Naive thymus-derived CD4-positive, alpha-beta T cell (primary cell): ENCODE results near the gene THBS3. TPM values are rescaled to one million over a fixed set of nuclear protein-coding genes. Genes with fewer than 3 reads are reported as not detected.
A peak's percentile ranks its signal among the peaks of the same experiment; 100 is the strongest.

Experiments
- ATAC-seq: fragments of 150-1000 bp; cut with Tn5 transposase; 2 replicates; pipeline ENCODE4 v1.10.0; 2021; ENCODE audit warnings: mild to moderate bottlenecking, moderate library complexity
- CTCF ChIA-PET: fragments of 350-600 bp; sonication (Branson Sonifier 250); formaldehyde crosslinking; loops from one replicate; lab custom pipeline; 2021; ENCODE audit warnings: antibody characterized with exemption; lab: Charles Lee
- POLR2A ChIA-PET: fragments of 350-600 bp; sonication (Branson Sonifier 250); formaldehyde crosslinking; loops from one replicate; lab custom pipeline; 2021; ENCODE audit warnings: antibody characterized with exemption, inconsistent platforms; lab: Charles Lee
- DNase-seq, 9 donors: peaks; one replicate each; pipeline versions ENCODE4 v3.0.0 to v3.0.0-alpha.2; 2020 to 2022; ENCODE audit warnings: mixed read lengths in 1 of 9
- H3K27ac ChIP-seq: one replicate; pipeline ENCODE4 v1.7.0; 2013; ENCODE audit warnings: mild to moderate bottlenecking, low read depth, low read length, moderate library complexity
- H3K27me3 ChIP-seq, 2 donors: one replicate each; pipeline ENCODE4 v1.7.0; 2013; ENCODE audit warnings: low read length in 2 of 2, mild to moderate bottlenecking in 2 of 2, moderate library complexity in 2 of 2; ENCODE audit not compliant: control insufficient read depth in 2 of 2, insufficient read depth in 2 of 2
- H3K36me3 ChIP-seq, 3 experiments: 1 replicate in 2 of 3; 2 replicates in 1 of 3; pipeline ENCODE4 v1.7.0; 2013; ENCODE audit warnings: low read length in 3 of 3, mild to moderate bottlenecking in 3 of 3, moderate library complexity in 1 of 3; ENCODE audit not compliant: insufficient read depth in 3 of 3, control insufficient read depth in 2 of 3
- H3K4me1 ChIP-seq, 2 donors: one replicate each; pipeline ENCODE4 v1.7.0; 2013; ENCODE audit warnings: low read length in 2 of 2, mild to moderate bottlenecking in 2 of 2, moderate library complexity in 1 of 2; ENCODE audit not compliant: control insufficient read depth in 2 of 2, insufficient read depth in 2 of 2
- H3K4me3 ChIP-seq: 2 replicates; pipeline ENCODE4 v1.7.0; 2013; ENCODE audit warnings: mild to moderate bottlenecking, low read length
- H3K9me3 ChIP-seq, 3 experiments: 1 replicate in 2 of 3; 2 replicates in 1 of 3; pipeline ENCODE4 v1.7.0; 2013; ENCODE audit warnings: low read length in 3 of 3; ENCODE audit not compliant: control insufficient read depth in 2 of 3
- H3K27ac Mint-ChIP-seq, 9 donors: one replicate each; pipeline ENCODE4 v1.8.0; 2020 to 2022; ENCODE audit warnings: mixed read lengths in 9 of 9, mild to moderate bottlenecking in 8 of 9, moderate library complexity in 5 of 9, inconsistent platforms in 2 of 9
- H3K27me3 Mint-ChIP-seq, 5 donors: one replicate each; pipeline ENCODE4 v1.8.0; 2021 to 2022; ENCODE audit warnings: mixed read lengths in 5 of 5, mild to moderate bottlenecking in 1 of 5
- H3K36me3 Mint-ChIP-seq, 5 donors: one replicate each; pipeline ENCODE4 v1.8.0; 2020 to 2022; ENCODE audit warnings: mixed read lengths in 5 of 5, mild to moderate bottlenecking in 3 of 5, inconsistent platforms in 1 of 5
- H3K4me1 Mint-ChIP-seq, 7 donors: one replicate each; pipeline ENCODE4 v1.8.0; 2020 to 2022; ENCODE audit warnings: mixed read lengths in 7 of 7, mild to moderate bottlenecking in 3 of 7, inconsistent platforms in 1 of 7
- H3K4me3 Mint-ChIP-seq, 10 donors: one replicate each; pipeline ENCODE4 v1.8.0; 2020 to 2022; ENCODE audit warnings: mild to moderate bottlenecking in 10 of 10, mixed read lengths in 10 of 10, moderate library complexity in 6 of 10, inconsistent platforms in 2 of 10
- H3K9me3 Mint-ChIP-seq, 11 donors: one replicate each; pipeline ENCODE4 v1.8.0; 2020 to 2022; ENCODE audit warnings: mixed read lengths in 11 of 11, mild to moderate bottlenecking in 4 of 11, inconsistent platforms in 1 of 11, moderate library complexity in 1 of 11
- intact Hi-C, 2 donors: fragments of 100-400 bp; cut with micrococcal nuclease; formaldehyde crosslinking; loops; one replicate each; pipeline ENCODE4 v1.15.1; 2023
- polyA plus RNA-seq, 2 donors: library from polyadenylated mRNA; unstranded; fragments of 300-500 nt; fragmentation: Illumina TruSeq; gene quantifications; one replicate each; pipeline ENCODE4 v1.2.3, GENCODE V29; 2021
- total RNA-seq, 6 experiments: library from RNA in 5 of 6; stranded (reverse) in 5 of 6; gene quantifications; 1 replicate in 5 of 6; 2 replicates in 1 of 6; pipeline ENCODE4 v1.2.3 and lab custom pipeline; 2021 to 2026

THBS3 gene
- total and polyA plus RNA-seq, 7 experiments from 2014 or later: 0.87 to 35.9 (median 26.8) TPM

- Histone ChIP-seq H3K36me3 (peaks cover 0 to 35% (median 0%) of the 10 kb centered on the region in 3 experiments), H3K27ac (peak within 1 kb of the TSS; percentile 88), H3K9me3 (no peaks in the 10 kb centered on the region), H3K4me3 (peak within 1 kb of the TSS; percentile 90), H3K4me1 (peaks cover 11 to 17% of the 10 kb centered on the region in 2 donors), H3K27me3 (no peaks in the 10 kb centered on the region)
- Mint-ChIP-seq H3K9me3 (peaks cover 0 to 4% (median 0%) of the 10 kb centered on the region in 11 donors), H3K4me3 (peak within 1 kb of the TSS; percentile 94 to 100 (median 98)), H3K27me3 (peaks cover 0 to 6% (median 0%) of the 10 kb centered on the region in 5 donors), H3K4me1 (peaks cover 30 to 58% (median 45%) of the 10 kb centered on the region in 7 donors), H3K27ac (peak within 1 kb of the TSS; percentile 95 to 99 (median 98)), H3K36me3 (peaks cover 6 to 27% (median 11%) of the 10 kb centered on the region in 5 donors)
- DNase-seq: peak in 6 of 9 donors; percentile 42 to 79 (median 50)
- ChIA-PET POLR2A (interaction anchor here (0.5 to 5.1 kb wide), 13 partner anchors 20 to 1041 kb away, joined by 3 to 30 read pairs (median 4); partner anchors contain the start of genes FLAD1 and SLC50A1), CTCF (interaction anchor here (0.5 to 4.5 kb wide), 25 partner anchors 11 to 525 kb away, joined by 3 to 45 read pairs (median 6); partner anchors contain the start of genes ENTREP3, MTX1, PBXIP1 and SCAMP3)
- ATAC-seq: peak; percentile 20
- intact Hi-C loops: loop anchor here (1.0 to 5.0 kb wide), 12 partner anchors 33 to 881 kb away; partner anchors contain the start of genes DPM3 (in 2 of the 2), UBE2Q1 (in 2 of the 2), CKS1B (in 1 of the 2) and EFNA4 (in 1 of the 2)
Observed at GRCh38 chr1:155173478-155174323, 34.0 kb downstream of the THBS3 start, which contains the start of gene TRIM46. TSS of gene TRIM46 (plus strand) at chr1:155173849. CDS start at chr1:155173967, 118 bp downstream.

GRCh38 chr1:155172732-155173477, 34.8 kb downstream of the THBS3 start, which contains the start of gene KRTCAP2:
TSS of gene KRTCAP2 (minus strand) at chr1:155173304. CDS start at chr1:155173224, 80 bp downstream.
- H3K36me3 Mint-ChIP-seq: peaks cover 6 to 27% (median 11%) of the 10 kb centered on the region in 5 donors
- intact Hi-C loops: loop anchor here (1.0 to 5.0 kb wide), 12 partner anchors 33 to 882 kb away; partner anchors contain the start of genes DPM3 (in 2 of the 2), UBE2Q1 (in 2 of the 2), CKS1B (in 1 of the 2) and EFNA4 (in 1 of the 2)

GRCh38 chr1:155171836-155172731, 35.6 kb downstream of the THBS3 start:
- Histone ChIP-seq H3K27ac (peak overlapping the region; percentile 88), H3K27me3 (no peaks in the 10 kb centered on the region), H3K4me1 (peaks cover 16 to 25% of the 10 kb centered on the region in 2 donors), H3K36me3 (peaks cover 0 to 24% (median 0%) of the 10 kb centered on the region in 3 experiments), H3K4me3 (peak overlapping the region; percentile 90), H3K9me3 (no peaks in the 10 kb centered on the region)
- peaks cover 0 to 6% (median 0%) of the 10 kb centered on the region in 5 donors for H3K27me3 Mint-ChIP-seq
- ChIA-PET CTCF (interaction anchor here (0.7 to 4.5 kb wide), 22 partner anchors 9 to 216 kb away, joined by 3 to 45 read pairs (median 5); partner anchors contain the start of genes EFNA4, MTX1, PBXIP1 and SCAMP3), POLR2A (interaction anchor here (1.0 to 5.1 kb wide), 8 partner anchors 22 to 189 kb away, joined by 3 to 30 read pairs (median 6); partner anchors contain the start of genes EFNA1 and FLAD1)
- H3K9me3 Mint-ChIP-seq: peaks cover 0 to 4% (median 0%) of the 10 kb centered on the region in 11 donors
- ATAC-seq (peak; percentile 32), DNase-seq (peak in 1 of 9 donors; percentile 15)
- intact Hi-C loops: loop anchor here (2.0 to 5.0 kb wide), 5 partner anchors 70 to 883 kb away; partner anchors contain the start of genes UBE2Q1 (in 2 of the 2), LAMTOR2 (in 1 of the 2) and RUSC1 (in 1 of the 2)
- H3K4me3 Mint-ChIP-seq: peak overlapping the region; percentile 94 to 100 (median 98)
- peaks cover 37 to 68% (median 53%) of the 10 kb centered on the region in 7 donors for H3K4me1 Mint-ChIP-seq
- H3K27ac Mint-ChIP-seq: peak overlapping the region; percentile 95 to 99 (median 98)
- H3K36me3 Mint-ChIP-seq: peaks cover 3 to 23% (median 11%) of the 10 kb centered on the region in 5 donors

More at GRCh38 chr1:155172732-155173477, 34.8 kb downstream of the THBS3 start, which contains the start of gene KRTCAP2:
- Histone ChIP-seq H3K9me3 (no peaks in the 10 kb centered on the region), H3K27me3 (no peaks in the 10 kb centered on the region), H3K4me1 (peaks cover 11 to 18% of the 10 kb centered on the region in 2 donors), H3K4me3 (peak within 1 kb of the TSS; percentile 90), H3K36me3 (peaks cover 0 to 30% (median 0%) of the 10 kb centered on the region in 3 experiments), H3K27ac (peak within 1 kb of the TSS; percentile 88)
- Mint-ChIP-seq H3K4me3 (peak within 1 kb of the TSS; percentile 94 to 100 (median 98)), H3K4me1 (peaks cover 32 to 60% (median 47%) of the 10 kb centered on the region in 7 donors), H3K27me3 (peaks cover 0 to 6% (median 0%) of the 10 kb centered on the region in 5 donors), H3K27ac (peak within 1 kb of the TSS; percentile 95 to 99 (median 98)), H3K9me3 (peaks cover 0 to 4% (median 0%) of the 10 kb centered on the region in 11 donors)
- ChIA-PET POLR2A (interaction anchor here (0.6 to 5.1 kb wide), 13 partner anchors 21 to 218 kb away, joined by 3 to 30 read pairs (median 4); partner anchors contain the start of genes EFNA1 and FLAD1), CTCF (interaction anchor here (0.5 to 4.5 kb wide), 22 partner anchors 8 to 217 kb away, joined by 3 to 45 read pairs (median 5); partner anchors contain the start of genes EFNA4, ENTREP3, MTX1 and PBXIP1)
- peak; percentile 89 to 93 (median 92) for DNase-seq
- ATAC-seq: peak; percentile 91

- H3K9me3 ChIP-seq: no peaks in the 10 kb centered on the region
- ATAC-seq: no peak
- POLR2A ChIA-PET: no interaction called here
Observed at GRCh38 chr1:155170806-155171205, 36.9 kb downstream of the THBS3 start.

More at GRCh38 chr1:155170806-155171205, 36.9 kb downstream of the THBS3 start:
- H3K4me3 ChIP-seq: no peak overlapping the region
- Mint-ChIP-seq H3K4me1 (peaks cover 31 to 59% (median 45%) of the 10 kb centered on the region in 7 donors), H3K27me3 (peaks cover 0 to 8% (median 0%) of the 10 kb centered on the region in 5 donors), H3K27ac (no peak overlapping the region), H3K4me3 (peak overlapping the region in 2 of 10 donors; percentile 8 to 100), H3K36me3 (peaks cover 3 to 17% (median 11%) of the 10 kb centered on the region in 5 donors), H3K9me3 (peaks cover 0 to 4% (median 0%) of the 10 kb centered on the region in 11 donors)
- CTCF ChIA-PET: interaction anchor here (0.7 to 6.6 kb wide), 4 partner anchors 23 to 79 kb away, joined by 3 to 88 read pairs (median 6); no protein-coding TSS in a partner anchor
- peaks cover 0 to 24% (median 0%) of the 10 kb centered on the region in 3 experiments for H3K36me3 ChIP-seq
- peaks cover 16 to 22% of the 10 kb centered on the region in 2 donors for H3K4me1 ChIP-seq
- DNase-seq: peak in 1 of 9 donors; percentile 18
- no peak overlapping the region for H3K27ac ChIP-seq
- H3K27me3 ChIP-seq: no peaks in the 10 kb centered on the region
- intact Hi-C loops: loop anchor here (5.0 kb wide), 2 partner anchors 71 to 151 kb away; partner anchors contain the start of gene RUSC1 (in 1 of the 2)
